ENCODE measurements around the gene NRG2. TPM values are rescaled to one million over a fixed set of nuclear protein-coding genes. Genes with fewer than 3 reads are reported as not detected.

NRG2 gene
- total and polyA plus RNA-seq, 2 of the 8 experiments (the other 6 are each of a cell fraction or from before 2014, with no cell fraction given) = 0.27 to 0.54 TPM

GRCh38 chr5:139833525-139833924, 209.6 kb downstream of the NRG2 start:
- CTCF ChIA-PET (ENCODE audit: partially characterized antibody) = interaction anchor here (1.2 to 1.6 kb wide), 3 partner anchors 10 to 39 kb away, joined by 3 to 6 read pairs (median 5); no protein-coding TSS in a partner anchor
- Histone ChIP-seq H4K8ac (ENCODE audit: extremely low read depth, insufficient read depth, low read length) (no peak overlapping the region), H3K9ac (replicated peaks in 1 of 4; ENCODE audit: extremely low read depth in 1 of 4, low read depth in 3 of 4, low read length in 3 of 4) (no peak overlapping the region), H2BK120ac (replicated peaks; ENCODE audit: low read depth, low read length) (no peak overlapping the region), H4K20me1 (replicated peaks in 1 of 2; ENCODE audit: control insufficient read depth in 1 of 2, insufficient read depth in 2 of 2, low read length in 2 of 2) (no peaks in the 10 kb centered on the region), H3K4me2 (ENCODE audit: insufficient read depth in 1 of 2, low read depth in 2 of 2, low read length in 2 of 2) (no peak overlapping the region), H3K27ac (ENCODE audit: low read depth, low read length) (no peak overlapping the region), H4K5ac (ENCODE audit: insufficient read length, low read depth, low read length) (no peak overlapping the region), H3K56ac (replicated peaks; ENCODE audit: insufficient read length, low read depth, low read length) (no peak overlapping the region), H3K4ac (replicated peaks; ENCODE audit: insufficient read length, low read depth, low read length) (no peak overlapping the region), H3K23me2 (ENCODE audit: low read depth, low read length) (peaks cover 8% of the 10 kb centered on the region; the same call in 1 of the 2 replicates), H3K27me3 (replicated peaks in 1 of 4; ENCODE audit: control insufficient read depth in 3 of 4, extremely low read depth in 1 of 4, insufficient read depth in 3 of 4, low read length in 3 of 4) (peaks cover 0 to 2% (median 0%) of the 10 kb centered on the region in 4 experiments; a peak in 4 of 7 replicates), H3K14ac (ENCODE audit: insufficient read length) (no peak overlapping the region), H3K4me3 (ENCODE audit: extremely low read depth in 1 of 4, insufficient read depth in 2 of 4, low read depth in 3 of 4, low read length in 4 of 4) (no peak overlapping the region), H4K91ac (replicated peaks; ENCODE audit: insufficient read length, low read length) (no peak overlapping the region), H2AFZ (ENCODE audit: low read length) (no peak overlapping the region), H3K79me1 (ENCODE audit: low read depth, low read length) (no peaks in the 10 kb centered on the region), H2BK5ac (ENCODE audit: low read depth, low read length) (no peak overlapping the region), H3K4me1 (replicated peaks in 1 of 4; ENCODE audit: control insufficient read depth in 3 of 4, insufficient read depth in 4 of 4, low read length in 3 of 4) (no peaks in the 10 kb centered on the region), H3K79me2 (ENCODE audit: control insufficient read depth in 1 of 2, insufficient read depth in 2 of 2, low read length in 2 of 2) (no peaks in the 10 kb centered on the region), H2BK15ac (ENCODE audit: low read length) (no peak overlapping the region), H3K18ac (ENCODE audit: extremely low read depth, low read length) (no peak overlapping the region), H3K9me3 (ENCODE audit: insufficient read depth in 2 of 2, low read depth in 1 of 2, low read length in 1 of 2) (no peaks in the 10 kb centered on the region), H2BK12ac (ENCODE audit: low read depth, low read length) (no peak overlapping the region), H3K23ac (ENCODE audit: insufficient read length) (no peak overlapping the region), H3K36me3 (ENCODE audit: control insufficient read depth in 2 of 4, insufficient read depth in 4 of 4, low read length in 3 of 4) (no peaks in the 10 kb centered on the region), H2AK5ac (ENCODE audit: low read depth, low read length) (no peak overlapping the region), H2BK20ac (ENCODE audit: low read length) (no peak overlapping the region)
- POLR2A ChIA-PET (ENCODE audit: partially characterized antibody) = no interaction called here
- no peak for FAIRE-seq
- WGBS, 2 experiments (ENCODE audit: extremely low coverage in 1 of 2, insufficient coverage in 1 of 2, insufficient read length in 1 of 2, insufficient replicate concordance in 2 of 2, low coverage in 1 of 2, low lambda C conversion rate in 2 of 2, missing lambda C conversion rate in 1 of 2) = 68% methylated on average over 3 of the region's 3 CpGs; no CpG with 5 or more reads in 1 of the 2 experiments
- no peak for DNase-seq (ENCODE audit: low read depth in 1 of 2, low spot score in 2 of 2)

Data from H1 (cell line).